ENCODE results near the gene XIRP1. TPM values are rescaled to one million over a fixed set of nuclear protein-coding genes. Genes with fewer than 3 reads are reported as not detected.
"Not testable (repeated sequence)": the region's sequence is repeated elsewhere in the genome, so short reads cannot be mapped to it uniquely, and the experiment has no call there.

The XIRP1 gene
- under 1 TPM; 0.11 to 0.14 (median 0.11) TPM for polyA plus RNA-seq (ENCODE audit: insufficient read length in 3 of 3)
- long read RNA-seq, donor 1: 0 reads
- long read RNA-seq, donor 2, full-length matches to known transcripts: 1 of 1 reads
- long read RNA-seq, donor 2, partial matches to known transcripts: 0 of 1 reads
- long read RNA-seq, donor 2, other reads (novel, unspliced or antisense): 0 of 1 reads
- long read RNA-seq, donor 3: 0 reads
- long read RNA-seq, donor 4: 0 reads
- long read RNA-seq, donor 5: 0 reads
- long read RNA-seq, donor 6: 0 reads
- long read RNA-seq, donor 7: 0 reads
- long read RNA-seq, donor 8: 0 reads
- long read RNA-seq, donor 9: 0 reads
- long read RNA-seq, donor 10: 0 reads
- long read RNA-seq, donor 11: 0 reads
- long read RNA-seq, donor 12, full-length matches to known transcripts: 1 of 1 reads
- long read RNA-seq, donor 12, partial matches to known transcripts: 0 of 1 reads
- long read RNA-seq, donor 12, other reads (novel, unspliced or antisense): 0 of 1 reads
- long read RNA-seq, donor 13: 0 reads
- long read RNA-seq, donor 14: 0 reads
- long read RNA-seq, donor 15: 0 reads
- long read RNA-seq, donor 16: 0 reads

GRCh38 chr3:39192490-39193092 lies at the start of gene XIRP1:
Gene XIRP1, minus strand, starts transcription at chr3:39192595. Its CDS starts 3,150 bp downstream, at chr3:39189445.
- DNase-seq (ENCODE audit: extremely low read depth in 1 of 11, low read depth in 9 of 11, low spot score in 4 of 11): no peak

DNA sequence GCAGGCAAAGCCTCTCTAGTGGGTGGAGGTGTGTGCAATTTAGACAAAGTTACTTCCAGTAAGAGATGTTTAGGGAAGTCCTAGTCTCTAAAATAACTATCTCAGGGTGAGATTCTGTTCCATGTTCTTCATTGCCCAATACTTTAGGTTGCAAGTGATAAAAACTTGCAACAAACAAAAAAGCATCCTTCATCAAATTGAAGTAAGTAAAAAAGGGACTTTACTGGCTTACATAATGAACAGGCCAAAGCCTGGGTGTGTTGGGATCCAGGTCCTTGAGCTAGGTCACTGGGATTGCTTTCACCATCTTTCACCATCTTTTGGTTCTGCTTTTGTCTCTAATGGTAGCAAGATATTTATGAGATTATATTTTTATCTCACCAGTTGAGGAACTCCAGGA lies 49.2 kb upstream of the XIRP1 start:
- DNase-seq (ENCODE audit: extremely low read depth in 1 of 11, low read depth in 9 of 11, low spot score in 4 of 11): no peak

- no peak for DNase-seq (ENCODE audit: extremely low read depth in 1 of 11, low read depth in 9 of 11, low spot score in 4 of 11)
Measured at GRCh38 chr3:39237027-39237426, 44.6 kb upstream of the XIRP1 start.

GRCh38 chr3:39234651-39235050 lies 42.3 kb upstream of the XIRP1 start:
- no peak for DNase-seq (ENCODE audit: extremely low read depth in 1 of 11, low read depth in 9 of 11, low spot score in 4 of 11)

DNA sequence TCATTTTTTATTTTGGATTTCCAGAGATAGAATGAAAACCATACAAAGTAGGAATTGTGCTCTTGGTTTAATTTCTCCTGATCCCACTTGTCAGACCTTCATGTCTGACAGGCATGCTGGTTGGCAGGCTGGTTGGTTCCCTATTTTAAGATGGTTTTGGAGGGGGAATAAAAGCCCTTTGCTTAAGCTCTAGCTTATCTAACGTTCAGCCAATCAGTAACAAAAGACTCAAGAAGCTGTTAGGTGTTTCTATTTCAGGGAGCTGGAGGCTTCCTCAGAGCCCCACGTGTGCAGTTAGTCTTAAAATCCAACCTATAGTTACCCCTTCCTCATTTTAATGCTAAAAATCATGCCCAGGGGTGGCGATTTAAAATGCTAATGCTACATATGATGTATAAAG lies 40.5 kb upstream of the XIRP1 start:
- no peak for DNase-seq (ENCODE audit: extremely low read depth in 1 of 11, low read depth in 9 of 11, low spot score in 4 of 11)

- DNase-seq (ENCODE audit: extremely low read depth in 1 of 11, low read depth in 9 of 11, low spot score in 4 of 11): no peak
Measured at GRCh38 chr3:39230453-39230852, 38.1 kb upstream of the XIRP1 start.

DNA sequence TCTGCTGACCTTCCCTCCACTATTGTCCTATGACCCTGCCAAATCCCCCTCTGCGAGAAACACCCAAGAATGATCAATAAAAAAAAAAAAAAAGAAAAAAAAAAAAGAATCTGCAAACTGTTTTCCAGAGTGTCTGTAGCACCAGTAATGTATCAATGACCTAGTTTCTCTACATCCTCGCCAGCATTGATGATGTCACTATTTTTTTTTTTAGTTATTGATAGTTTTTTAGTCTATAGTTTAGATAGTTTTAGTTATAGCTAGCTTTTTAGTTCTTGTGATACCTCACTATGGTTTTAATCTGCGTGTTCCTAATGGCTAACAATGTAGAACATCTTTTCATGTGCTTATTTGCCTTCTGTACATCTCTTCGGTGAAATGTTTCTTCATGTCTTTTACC lies 36.1 kb upstream of the XIRP1 start:
- DNase-seq (ENCODE audit: extremely low read depth in 1 of 11, low read depth in 9 of 11, low spot score in 4 of 11): no peak

DNA sequence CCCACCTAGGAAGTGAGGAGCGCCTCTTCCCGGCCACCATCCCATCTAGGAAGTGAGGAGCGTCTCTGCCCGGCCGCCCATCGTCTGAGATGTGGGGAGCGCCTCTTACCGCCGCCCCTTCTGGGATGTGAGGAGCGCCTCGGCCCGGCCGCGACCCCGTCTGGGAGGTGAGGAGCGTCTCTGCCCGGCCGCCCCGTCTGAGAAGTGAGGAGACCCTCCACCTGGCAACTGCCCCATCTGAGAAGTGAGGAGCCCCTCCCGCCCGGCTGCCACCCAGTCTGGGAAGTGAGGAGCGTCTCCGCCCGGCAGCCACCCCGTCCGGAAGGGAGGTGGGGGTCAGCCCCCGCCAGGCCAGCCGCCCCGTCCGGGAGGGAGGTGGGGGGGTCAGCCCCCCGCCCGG lies 35.2 kb upstream of the XIRP1 start:
- DNase-seq (ENCODE audit: extremely low read depth in 1 of 11, low read depth in 9 of 11, low spot score in 4 of 11): not testable (repeated sequence)

- no peak for DNase-seq (ENCODE audit: extremely low read depth in 1 of 11, low read depth in 9 of 11, low spot score in 4 of 11)
Measured at GRCh38 chr3:39226106-39226741, 33.8 kb upstream of the XIRP1 start.

- DNase-seq (ENCODE audit: extremely low read depth in 1 of 11, low read depth in 9 of 11, low spot score in 4 of 11): no peak
Measured at GRCh38 chr3:39224288-39224687, 31.9 kb upstream of the XIRP1 start.

GRCh38 chr3:39222939-39223338 lies 30.5 kb upstream of the XIRP1 start:
- no peak for DNase-seq (ENCODE audit: extremely low read depth in 1 of 11, low read depth in 9 of 11, low spot score in 4 of 11)

DNA sequence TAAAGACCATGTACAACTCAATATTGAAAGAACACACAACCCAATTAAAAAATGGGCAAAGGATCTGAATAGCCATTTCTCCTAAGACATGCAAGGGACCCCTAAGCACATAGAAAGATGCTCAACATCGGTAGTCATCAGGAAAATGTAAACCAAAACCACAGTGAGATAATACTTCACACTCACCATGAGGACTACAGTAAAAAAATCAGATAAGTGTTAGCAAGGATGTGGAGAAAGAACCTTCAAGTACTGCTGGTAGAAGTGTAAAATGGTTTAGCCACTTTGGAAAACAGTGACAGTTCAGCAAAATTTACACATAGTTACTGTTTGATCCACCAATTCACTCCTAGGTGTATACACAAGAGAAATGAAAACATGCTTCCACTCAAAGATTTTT lies 30.1 kb upstream of the XIRP1 start:
- no peak for DNase-seq (ENCODE audit: extremely low read depth in 1 of 11, low read depth in 9 of 11, low spot score in 4 of 11)

- DNase-seq (ENCODE audit: extremely low read depth in 1 of 11, low read depth in 9 of 11, low spot score in 4 of 11): no peak
Measured at GRCh38 chr3:39221141-39221530, 28.7 kb upstream of the XIRP1 start.

DNA sequence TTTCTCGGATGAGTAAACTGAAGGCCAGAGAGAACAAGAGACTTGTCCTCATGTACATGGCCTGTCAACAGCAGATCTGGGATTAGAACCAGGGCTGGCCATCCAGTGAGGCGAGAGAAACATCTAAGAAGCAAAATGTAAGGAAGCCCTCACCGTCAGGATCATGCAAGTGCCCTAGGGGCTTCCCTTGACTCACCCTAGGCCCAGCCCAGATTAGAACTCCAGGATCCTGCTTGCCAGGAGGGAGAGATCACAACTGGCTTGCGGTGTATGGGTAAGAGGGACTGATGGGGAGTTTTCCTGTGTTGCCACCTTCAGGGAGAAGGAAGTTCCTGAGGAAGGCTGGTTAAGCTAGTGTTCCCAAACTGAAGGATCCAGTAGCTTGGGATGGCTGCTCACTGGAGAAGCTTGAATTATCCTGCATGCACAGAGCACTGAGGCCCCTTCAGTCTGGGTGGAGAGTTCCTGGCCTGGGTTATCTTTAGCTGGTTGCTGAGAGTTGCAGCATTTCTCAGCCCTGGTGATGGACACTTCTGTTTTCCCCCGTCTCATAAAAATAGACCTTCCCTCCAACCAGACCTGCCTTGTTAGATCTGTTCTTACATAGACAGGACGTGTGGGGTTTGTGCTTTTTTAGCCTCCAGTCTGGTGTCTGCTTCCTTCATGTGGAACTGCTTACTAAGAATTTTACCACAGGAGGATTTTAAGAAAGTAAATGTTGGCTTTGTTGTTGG lies 28.2 kb upstream of the XIRP1 start:
- no peak for DNase-seq (ENCODE audit: extremely low read depth in 1 of 11, low read depth in 9 of 11, low spot score in 4 of 11)

GRCh38 chr3:39219702-39220101 lies 27.3 kb upstream of the XIRP1 start:
- DNase-seq (ENCODE audit: extremely low read depth in 1 of 11, low read depth in 9 of 11, low spot score in 4 of 11): no peak

DNA sequence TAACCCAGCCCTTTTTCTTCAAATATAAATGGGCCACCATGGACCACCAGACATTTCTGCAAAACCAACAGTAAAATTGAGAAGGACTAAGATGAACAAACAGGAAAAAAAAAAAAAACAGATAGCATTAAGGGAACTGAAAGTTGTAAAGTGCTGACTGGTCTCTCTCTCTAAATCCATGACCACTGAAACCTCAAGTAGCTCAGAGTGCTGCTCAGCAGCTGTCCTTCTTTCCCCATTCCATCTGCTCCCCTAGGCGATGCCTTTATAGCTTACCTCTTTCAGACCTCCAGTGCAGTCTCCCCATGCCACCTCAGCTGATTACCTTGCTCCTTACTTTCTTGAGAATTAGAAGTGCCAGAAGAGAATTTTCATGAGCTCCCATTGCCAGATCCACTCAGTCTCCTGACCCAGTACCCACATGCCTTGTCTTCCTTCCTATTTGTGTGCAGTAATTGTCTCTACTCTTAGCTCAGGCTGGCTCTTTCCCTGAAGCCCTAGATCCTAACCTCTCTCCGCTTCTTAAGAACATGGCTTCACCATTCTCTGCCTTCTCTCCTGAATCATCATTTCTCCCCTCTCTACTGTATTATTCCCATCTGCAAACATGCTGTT lies 23.9 kb upstream of the XIRP1 start:
- no peak for DNase-seq (ENCODE audit: extremely low read depth in 1 of 11, low read depth in 9 of 11, low spot score in 4 of 11)

DNA sequence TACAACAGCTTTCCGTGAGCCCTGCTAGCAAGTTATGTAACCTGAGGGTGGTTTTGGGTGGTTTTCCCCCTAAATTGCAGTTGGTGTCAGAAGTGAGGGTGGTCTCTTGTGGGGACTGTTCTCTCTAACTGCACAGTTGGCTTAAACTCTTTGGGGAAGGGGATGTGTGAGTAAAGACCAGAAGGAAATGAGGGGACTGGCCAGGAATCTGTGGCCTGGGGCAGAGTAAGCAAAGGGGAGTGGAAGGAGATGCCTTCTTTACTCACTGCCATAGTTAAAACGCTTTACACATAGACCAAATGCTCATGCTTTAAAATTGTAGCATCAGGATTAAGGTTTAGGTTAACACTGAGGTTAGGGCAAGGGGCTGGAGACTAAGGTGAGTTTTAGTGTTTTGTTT lies 21.2 kb upstream of the XIRP1 start:
- no peak for DNase-seq (ENCODE audit: extremely low read depth in 1 of 11, low read depth in 9 of 11, low spot score in 4 of 11)

- no peak for DNase-seq (ENCODE audit: extremely low read depth in 1 of 11, low read depth in 9 of 11, low spot score in 4 of 11)
Measured at GRCh38 chr3:39212665-39213064, 20.3 kb upstream of the XIRP1 start.
